Thyroid gland (tissue), 4 donors: ENCODE results near the gene DNAH17.

Experiments
- CTCF ChIP-seq, 6 experiments: fragments of 200-600 bp in 3 of 6; fragments of 450-650 bp in 3 of 6; sonication (generic) in 3 of 6; IDR thresholded peaks; one replicate each; pipeline ENCODE4 v1.5.1; 2016 to 2019; ENCODE audit warnings: antibody characterized with exemption in 6 of 6, mild to moderate bottlenecking in 2 of 6, inconsistent platforms in 1 of 6, moderate library complexity in 1 of 6
- POLR2A ChIP-seq, 2 donors: fragments of 450-650 bp; IDR thresholded peaks; one replicate each; pipeline ENCODE4 v1.6.1; 2017; ENCODE audit warnings: antibody characterized with exemption in 2 of 2, mild to moderate bottlenecking in 2 of 2, moderate library complexity in 1 of 2

- TF ChIP-seq CTCF (IDR thresholded peaks at IDR 0.05) (no peak), POLR2A (IDR thresholded peaks at IDR 0.05) (no peak)
Observed at GRCh38 chr17:78558181-78558850, 18.9 kb downstream of the DNAH17 start.
